HG02884 (cell line): ENCODE results near the gene UNC5A.

Source experiments
- ATAC-seq: cut with Tn5 transposase; IDR thresholded peaks from one replicate; pipeline ENCODE4 v1.9.1; 2021; ENCODE audit warnings: mild to moderate bottlenecking, moderate library complexity; ENCODE audit not compliant: unreplicated experiment

The UNC5A gene

DNA sequence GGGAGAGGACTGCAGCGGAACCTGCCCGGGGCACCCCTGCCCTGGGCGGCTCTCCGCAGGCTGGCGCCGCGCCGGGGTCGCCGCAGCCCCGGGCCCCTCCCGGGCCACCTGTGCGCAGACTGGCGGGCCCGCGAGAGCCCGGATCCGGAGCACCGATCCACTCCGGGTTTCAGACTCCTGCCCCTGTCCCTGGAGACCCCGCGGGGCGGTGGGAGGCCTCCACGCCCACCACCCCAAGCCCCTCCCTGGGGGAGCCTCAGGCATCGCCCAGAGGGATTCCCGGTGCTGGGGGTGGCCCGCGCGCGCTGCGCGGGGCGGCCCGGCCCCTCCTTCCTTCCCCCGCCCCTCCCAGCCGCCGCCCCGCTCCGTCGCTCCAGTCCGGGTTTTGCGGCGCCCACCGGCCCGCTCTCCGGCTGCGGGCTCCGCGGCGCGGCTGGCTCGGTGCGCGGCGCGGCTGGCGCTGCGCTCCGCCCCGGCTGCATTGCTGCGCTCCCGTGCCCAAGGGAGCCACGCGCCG is at the start of gene UNC5A:
TSS of gene UNC5A (plus strand) at position 479 of the 517 bp plus-strand sequence. CDS start 192 bp downstream, outside the sequence.
- no peak for ATAC-seq

DNA sequence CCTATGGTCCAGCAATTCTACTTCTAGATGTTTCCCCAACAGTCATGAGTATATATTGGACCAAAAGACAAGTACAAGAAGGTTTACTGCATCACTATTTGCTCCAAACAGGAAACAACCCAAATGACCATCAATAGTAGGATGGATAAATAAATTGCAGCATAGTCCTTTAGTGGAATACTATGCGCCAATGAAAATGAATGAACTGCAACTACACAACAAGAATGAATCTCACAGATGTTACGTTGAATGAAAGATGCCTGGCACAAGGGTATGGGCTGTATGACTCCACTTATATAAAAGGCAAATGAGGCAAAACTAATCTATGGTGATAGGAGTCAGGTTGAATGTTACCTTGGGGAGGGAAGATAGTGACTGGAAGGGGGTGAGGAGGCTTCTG is 48.6 kb upstream of the UNC5A start:
- no peak for ATAC-seq

DNA sequence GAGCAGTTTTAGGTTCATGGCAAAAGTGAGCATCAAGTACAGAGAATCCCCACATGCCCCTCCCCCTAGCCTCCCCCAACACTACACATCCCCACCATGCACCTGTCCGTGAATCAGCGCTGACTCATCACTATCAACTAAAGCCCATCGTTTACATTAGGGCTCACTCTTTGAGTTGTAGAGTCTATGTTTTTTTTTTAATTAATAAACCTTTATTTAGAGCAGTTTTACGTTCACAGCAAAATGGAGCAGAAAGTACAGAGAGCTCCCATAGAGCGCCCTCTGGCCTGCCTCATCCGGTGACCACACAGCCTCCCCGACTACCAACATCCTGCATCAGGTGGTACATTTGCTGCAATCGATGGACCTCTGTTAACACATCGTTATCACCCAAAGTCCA is 47.9 kb upstream of the UNC5A start:
- no peak for ATAC-seq

DNA sequence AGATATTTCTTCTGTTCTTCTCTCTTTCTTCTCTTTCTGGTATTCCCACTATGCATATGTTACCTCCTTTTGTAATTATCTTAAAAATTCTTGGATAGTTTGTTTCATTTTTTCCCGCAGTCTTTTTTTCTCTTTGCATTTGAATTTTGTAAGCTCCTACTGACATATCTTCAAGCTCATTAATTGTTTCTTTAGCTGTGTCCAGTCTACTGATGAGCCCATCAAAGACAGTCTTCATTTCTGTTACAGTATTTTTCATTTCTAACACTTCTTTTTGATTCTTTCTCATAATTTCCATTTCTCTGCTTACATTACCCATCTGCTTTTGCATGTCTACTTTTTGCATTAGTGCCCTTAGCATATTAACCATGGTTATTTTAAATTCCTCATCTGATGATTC is 44.7 kb upstream of the UNC5A start:
- no peak for ATAC-seq

DNA sequence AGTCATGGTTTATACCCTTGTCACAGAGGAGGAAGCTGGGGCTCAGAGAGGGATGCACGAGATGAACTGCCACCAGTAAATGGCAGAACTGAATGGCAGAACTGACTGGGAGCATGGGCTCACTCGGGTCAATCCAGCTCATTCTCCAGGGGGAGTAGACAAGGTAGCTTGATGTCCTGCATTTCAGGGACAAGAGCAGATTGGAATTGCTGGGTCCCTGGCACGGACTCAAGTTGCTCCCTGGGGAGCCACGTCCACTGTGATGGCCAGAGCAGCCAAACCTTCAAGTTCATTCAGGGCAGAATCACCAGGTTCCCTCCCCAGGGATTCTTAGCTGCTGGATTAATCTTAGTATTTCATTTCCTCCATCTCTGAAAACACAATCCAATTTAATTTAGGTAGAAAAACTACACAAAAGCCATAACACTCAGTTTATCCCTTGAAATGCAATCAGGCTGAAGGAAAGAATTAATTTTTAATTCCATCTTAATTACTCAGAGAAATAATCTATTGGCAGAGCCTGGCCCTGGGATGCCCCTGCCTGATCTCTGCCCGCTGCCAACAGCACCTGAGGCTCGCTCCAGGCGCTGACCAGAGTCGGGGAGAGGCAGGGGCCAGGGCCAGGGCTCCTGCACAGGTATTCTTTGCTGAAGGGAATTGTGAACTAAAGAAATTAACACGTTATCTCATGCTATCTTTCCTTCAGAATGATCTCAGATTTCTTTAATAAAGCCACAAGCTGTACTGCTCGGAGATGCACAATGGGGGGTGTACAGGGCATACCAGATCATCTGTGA is 42.0 kb upstream of the UNC5A start:
- ATAC-seq: no peak

DNA sequence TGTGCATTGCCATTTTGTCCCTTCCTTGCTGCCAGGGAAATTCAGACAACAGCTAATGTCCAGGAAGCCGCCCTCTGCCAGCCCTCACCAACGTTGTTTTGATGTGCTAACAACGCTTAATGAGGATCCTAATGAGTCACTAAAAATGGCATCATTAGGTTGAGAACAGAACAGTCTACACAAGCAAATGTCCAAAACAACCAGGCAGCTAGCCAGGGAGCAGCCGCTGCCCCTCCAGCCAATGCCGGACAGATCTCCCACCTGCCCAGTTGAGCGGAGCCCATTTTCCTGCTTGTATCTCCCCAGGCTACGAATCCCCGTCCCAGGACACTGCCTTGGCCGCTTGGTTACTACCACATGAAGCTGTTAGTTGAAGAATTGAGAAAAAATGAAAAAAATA is 40.4 kb upstream of the UNC5A start:
- ATAC-seq: no peak

DNA sequence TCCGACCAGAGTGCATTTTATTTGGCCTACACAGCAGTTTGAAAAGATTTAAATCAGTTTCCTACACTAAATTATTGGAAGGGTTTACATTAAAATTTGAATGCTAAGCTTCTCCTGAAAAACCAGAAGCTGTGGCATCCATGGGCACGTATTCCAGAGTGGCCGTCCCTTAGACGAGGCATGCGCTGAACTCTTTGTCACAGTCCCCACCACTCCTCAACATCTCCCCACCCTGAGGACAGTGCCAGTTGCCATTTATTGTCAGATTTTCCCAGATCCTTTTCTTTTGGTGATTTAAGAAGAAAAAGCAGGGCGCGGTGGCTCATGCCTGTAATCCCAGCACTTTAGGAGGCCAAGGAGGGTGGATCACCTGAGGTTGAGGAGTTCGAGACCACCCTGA is 39.9 kb upstream of the UNC5A start:
- no peak for ATAC-seq

DNA sequence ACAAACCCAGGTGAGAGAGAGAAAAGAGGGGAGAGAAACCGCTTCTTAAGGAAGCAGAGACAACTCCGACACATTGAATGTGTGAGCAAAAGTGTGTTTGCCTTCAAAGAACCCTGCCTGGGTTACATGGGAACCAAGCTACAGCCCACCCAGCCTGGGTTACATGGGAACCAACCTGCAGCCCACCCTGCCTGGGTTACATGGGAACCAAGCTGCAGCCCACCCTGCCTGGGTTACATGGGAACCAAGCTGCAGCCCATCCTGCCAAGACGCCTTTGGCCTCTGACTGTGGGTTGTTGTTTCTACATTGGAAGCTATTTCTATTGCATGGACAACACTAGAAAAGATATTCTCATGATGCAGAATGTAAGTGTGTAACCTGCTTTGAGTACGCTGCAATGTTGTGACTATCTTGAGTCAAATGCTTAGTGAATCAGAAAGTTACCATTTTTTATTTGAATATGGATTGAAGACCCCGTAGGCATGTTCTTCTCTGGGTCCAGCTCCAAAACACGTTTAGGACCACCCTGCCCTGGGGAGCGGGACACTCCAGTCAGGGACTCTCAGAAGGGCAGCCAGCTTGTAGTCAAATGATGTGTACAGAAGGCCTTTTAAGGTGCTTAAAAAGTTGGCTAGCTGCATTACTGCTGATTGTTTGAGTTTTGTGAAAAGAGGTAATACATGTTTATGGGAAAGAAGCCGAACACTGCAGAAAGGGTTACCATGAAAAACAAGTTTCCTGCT is 39.1 kb upstream of the UNC5A start:
- no peak for ATAC-seq

DNA sequence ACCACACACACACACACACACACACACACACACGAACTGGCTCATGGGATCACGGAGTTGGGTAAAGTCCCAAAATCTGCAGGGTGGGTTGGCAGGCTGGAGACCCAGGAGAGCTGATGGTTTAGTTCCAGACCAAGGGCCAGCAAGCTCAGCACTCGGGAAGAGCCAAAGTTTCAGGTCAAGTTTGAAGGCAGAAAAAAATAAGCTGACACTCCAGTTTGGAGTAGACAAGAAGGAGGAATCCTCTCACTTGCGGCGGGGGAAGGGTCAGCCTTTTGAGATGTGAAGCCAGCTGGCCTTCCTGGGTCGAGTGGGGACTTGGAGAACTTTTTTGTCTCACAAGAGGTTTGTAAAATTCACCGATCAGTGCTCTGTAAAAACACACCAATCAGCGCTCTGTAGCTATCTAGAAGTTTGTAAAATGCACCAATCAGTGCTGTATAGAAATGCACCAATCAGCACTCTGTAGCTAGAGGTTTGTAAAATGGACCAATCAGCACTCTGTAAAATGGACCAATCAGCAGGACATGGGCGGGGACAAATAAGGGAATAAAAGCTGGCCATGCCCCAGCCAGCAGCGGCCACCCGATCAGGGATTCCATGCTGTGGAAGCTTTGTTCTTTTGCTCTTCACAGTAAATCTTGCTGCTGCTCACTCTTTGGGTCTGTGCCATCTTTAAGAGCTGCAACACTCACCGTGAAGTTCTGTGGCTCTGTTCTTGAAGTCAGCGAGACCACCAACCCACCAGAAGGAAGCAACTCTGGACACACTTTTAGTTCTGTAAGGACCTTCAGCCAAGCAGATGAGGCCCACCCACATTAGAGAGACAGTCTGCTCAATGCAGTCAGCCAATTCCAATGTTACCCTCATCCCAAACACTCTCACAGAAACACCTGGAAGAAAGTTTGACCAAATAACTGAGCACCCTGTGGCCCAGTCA is 37.8 kb upstream of the UNC5A start:
- no peak for ATAC-seq

DNA sequence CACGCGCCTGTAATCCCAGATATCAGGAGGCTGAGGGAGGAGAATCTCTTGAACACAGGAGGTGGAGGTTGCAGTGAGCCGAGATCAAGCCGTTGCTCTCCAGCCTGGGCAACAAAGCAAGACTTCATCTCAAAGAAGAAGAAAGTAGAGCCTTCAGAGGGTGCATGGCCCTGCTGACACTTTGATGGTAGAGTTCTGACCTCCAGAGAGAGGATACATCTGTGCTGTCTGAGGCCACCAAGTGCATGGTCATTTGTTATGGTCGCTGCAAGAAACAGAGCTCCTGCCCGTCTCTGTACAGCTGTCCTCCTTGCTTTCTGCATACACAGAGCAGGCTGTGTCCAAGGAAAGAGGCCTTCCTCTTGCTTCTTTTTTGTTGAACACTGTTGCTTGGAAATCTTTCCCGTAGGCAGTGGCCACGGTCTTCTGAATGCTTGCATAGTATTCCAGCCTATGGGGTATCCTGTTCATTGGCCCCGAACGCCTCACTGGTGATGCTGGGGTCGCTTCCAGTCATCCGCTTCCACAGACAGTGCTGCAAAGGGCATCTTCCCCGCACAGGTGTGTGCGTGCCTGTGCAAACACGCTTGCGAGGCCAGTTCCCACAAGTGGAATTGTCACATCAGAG is 36.8 kb upstream of the UNC5A start:
- ATAC-seq: no peak

DNA sequence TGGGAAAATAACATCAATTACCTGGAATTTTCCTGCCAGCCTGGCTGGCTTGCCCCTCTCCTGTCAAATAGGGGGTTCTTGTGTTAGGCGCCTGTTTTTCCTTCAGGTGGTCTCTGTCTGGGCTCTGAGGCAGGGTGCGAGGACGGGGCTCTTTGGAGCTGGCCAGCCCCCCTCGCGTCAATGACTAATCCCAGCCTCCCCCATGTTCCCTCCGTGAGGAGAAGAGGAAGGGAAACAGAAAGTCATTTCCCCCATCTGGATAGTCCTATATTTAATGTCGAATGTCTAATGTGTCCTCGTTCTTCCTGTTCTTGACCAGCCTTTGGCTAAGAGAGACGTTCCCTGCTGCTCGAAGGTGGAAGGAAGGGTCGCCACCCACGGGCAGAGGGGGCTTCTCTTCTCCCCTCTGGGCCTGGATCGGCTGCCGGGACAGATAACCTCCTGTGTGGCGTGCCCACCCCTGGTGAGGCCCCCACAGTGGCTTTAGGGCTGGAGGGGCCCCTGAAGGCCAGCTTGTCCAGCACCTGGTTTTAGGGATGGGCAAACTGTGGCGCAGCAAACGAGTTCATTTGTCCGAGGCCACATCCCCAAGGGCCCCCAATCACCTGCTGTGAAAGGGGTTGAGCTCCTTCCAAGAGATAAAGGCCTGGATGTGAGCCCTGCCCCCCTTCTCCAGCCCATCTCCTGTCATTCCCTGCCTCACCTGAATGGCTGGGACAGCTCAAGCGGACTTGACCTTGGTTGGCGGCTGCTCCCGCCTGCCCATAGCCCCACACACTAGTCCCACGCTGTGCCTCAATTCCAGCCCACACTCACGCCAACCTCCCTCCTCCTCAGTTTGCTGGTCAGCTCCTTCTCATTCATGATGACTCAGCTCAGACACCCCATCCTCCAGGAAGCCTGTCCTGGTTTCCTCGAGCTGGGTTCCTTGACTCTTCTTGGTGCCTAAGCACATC is 35.9 kb upstream of the UNC5A start:
- no peak for ATAC-seq

DNA sequence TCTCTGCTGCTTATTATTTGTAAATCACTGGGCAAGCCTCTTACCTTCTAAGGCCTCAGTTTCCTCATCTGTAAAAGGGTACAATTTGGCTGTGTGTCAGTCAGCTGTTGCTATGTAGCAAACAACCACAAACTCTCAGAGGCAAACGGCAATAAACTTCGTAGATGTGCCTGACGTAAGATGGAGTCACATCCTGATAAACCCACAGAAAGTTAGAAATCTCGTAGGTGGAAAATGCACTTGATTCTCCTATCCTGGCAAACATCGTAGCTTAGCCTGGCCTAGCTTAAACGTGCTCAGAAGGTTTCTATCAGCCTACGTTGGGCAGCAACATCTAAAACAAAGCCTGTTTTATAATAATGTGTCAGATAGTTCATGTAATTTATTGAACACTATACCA is 35.0 kb upstream of the UNC5A start:
- no peak for ATAC-seq

DNA sequence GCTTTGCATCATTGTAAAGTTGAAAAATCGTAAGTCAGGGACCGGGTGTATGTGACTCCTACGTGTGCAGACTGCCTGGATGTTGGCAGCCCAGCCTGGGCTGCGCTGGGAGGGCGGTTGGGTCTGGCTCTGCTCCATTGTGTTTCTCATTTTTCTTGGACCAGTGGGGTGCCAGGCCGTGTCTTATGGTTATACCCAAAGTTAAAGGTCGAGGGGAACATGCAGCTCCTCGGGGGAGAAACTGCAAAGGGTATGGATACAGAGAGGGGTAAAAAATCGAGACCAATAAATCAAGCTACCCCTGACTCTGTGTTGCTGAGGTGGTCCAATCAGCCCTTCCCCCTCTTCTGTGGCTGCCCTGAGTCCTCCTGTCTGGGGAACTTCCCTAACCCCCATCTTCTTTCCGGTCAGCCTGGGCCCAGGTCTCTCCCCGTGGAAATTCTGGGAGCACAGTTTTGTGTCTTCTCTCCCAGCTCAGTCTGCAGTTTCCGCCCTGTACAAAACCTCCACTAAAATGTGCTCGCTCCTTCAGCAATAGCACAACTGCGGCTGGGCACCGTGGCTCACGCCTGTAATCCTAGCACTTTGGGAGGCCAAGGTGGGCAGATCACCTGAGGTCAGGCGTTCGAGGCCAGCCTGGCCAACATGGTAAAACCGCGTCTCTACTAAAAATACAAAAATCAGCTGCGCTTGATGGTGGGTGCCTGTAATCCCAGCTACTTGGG is 34.1 kb upstream of the UNC5A start:
- ATAC-seq: no peak

DNA sequence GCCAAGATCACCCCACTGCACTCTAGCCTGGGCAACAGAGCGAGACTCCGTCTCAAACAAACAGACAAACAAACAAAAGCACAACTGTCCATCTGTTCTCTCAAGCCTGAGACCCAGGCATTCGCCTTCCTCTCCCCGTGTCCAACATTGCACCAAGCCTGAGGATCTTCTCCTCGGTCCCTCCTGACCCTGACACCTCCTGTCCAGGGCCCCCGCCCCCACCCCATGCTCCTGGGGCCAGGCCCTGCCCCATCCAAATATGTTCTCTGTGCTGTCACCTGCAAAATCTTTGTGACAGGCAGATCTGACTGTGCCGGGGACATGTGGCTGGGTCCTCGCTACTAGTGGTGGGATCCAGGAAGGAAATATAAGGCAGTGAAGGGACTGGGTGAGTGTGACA is 33.4 kb upstream of the UNC5A start:
- no peak for ATAC-seq

DNA sequence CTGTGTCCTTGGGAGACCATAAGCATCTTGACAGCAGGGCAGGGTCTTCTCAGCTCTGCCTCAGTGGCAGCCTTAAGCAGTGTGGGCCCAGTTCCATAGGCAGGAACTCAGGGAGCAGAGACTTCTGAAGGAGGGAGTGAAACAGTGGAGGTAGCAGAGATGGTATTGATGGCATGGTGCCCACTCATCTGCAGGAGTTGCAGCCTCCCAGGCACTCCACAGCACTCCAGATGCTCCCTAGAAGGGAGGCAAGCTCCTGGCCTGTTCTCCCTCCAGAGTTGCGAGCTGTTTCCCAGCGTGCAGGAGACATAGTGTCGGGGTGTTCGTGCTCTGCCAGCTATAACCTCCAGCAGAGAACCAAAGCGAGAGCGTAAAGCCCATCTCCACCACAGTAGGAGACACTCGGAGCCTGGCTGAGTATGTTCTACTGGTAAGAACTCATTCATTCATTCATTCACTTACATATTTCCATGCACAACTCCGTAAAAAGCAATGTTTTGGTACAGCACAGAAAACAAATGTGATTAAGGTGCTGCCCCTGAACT is 31.4 kb upstream of the UNC5A start:
- ATAC-seq: no peak

DNA sequence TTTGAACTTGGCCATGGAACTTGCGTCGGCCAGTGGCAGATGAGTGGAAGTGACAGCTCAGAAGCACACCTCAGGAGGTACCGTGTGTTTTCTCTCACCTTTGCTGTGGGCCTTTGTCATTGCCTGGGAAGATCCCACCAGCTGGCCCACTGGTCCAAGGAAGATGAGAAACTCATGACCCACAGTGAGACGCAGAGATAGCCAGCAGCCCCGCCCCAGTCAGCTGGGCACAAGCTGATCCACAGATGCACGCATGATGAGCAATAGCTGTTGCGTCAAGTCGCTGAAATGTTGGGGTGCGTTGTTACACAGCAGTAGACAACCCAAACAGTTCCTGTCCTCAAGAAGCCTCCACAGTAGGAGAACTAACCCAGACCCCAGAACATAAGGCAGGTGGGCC is 30.8 kb upstream of the UNC5A start:
- no peak for ATAC-seq

DNA sequence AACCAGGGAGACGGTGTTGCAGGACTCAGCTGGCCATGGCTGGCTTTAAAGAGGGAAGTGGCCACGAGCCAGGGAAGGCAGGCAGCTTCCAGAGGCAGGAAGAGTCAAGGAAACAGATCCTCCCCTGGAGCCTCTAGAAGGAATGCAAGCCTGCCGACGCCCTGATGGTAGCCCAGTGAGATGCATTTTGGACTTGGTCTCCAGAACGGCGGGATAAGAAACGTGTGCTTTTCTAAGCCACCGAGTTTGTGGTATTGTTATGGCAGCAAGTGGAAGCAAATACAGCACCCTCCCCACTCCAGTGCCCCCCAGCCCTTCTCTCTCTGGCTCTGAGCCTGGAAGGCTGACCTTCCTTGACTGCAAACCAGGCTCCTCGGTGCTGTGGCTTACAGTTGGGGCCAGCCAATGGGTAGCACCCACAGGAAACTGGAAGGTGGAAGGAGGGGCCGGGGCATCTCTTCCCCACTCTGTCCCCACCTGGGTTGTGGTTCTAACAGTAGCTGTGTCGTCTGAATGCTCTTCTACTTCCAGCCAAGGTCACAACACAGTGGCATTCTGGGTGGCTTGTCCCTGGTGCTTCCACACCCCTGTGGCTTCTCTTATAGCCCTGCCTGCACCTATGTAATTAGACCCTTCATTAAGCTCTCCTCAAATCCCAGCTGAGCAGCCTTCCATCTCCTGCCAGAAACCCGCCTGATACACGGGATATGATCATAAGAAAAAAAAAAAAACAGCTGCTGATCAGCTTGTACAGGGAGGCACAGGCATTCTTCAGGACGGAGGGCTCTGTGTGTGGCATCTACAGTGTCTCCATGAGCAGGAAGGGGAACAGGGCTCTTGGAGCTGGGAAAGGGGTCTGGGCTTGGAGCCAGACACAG is 29.9 kb upstream of the UNC5A start:
- no peak for ATAC-seq

DNA sequence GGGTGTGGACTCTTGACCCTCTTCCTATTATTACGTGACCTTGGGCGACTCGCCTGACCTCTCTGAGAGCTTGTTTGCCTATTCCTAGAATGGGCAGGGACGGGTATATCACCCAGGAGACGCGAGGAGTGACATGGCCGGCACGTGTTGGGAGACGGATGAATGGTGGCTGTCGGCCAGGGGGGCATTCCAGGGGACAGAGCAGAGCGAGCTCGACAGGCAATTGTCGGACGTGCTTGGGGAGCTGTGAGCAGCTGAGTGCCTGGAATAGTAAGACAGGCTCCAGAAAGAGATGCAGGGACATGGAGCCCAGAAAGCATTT is 29.3 kb upstream of the UNC5A start:
- no peak for ATAC-seq
